D721Med (cell line): ENCODE measurements around the gene C3orf18.

Experiments
- DNase-seq: peaks from one replicate; pipeline ENCODE4 v3.0.0; 2011; ENCODE audit warnings: low spot score; ENCODE audit not compliant: insufficient read length
- FAIRE-seq: peaks from 2 replicates; lab custom pipeline; 2011; peaks lifted over from hg19 to GRCh38; lab: Jason Lieb, UNC
- CTCF ChIP-seq: IDR thresholded peaks from 2 replicates; pipeline ENCODE4 v1.5.1; 2012; ENCODE audit warnings: mild to moderate bottlenecking, control low read depth; ENCODE audit not compliant: insufficient read depth; ENCODE audit errors: missing control alignments

C3orf18 gene

GRCh38 chr3:50512131-50512530, 55.4 kb downstream of the C3orf18 start:
- DNase-seq (no peak), FAIRE-seq (no peak)
- TF ChIP-seq CTCF: no peak

GRCh38 chr3:50510325-50510724, 57.2 kb downstream of the C3orf18 start:
- DNase-seq: no peak
- no peak for FAIRE-seq
- no peak for TF ChIP-seq CTCF

- DNase-seq (no peak), FAIRE-seq (no peak)
- no peak for TF ChIP-seq CTCF
Measured at GRCh38 chr3:50509715-50510114, 57.8 kb downstream of the C3orf18 start.

GRCh38 chr3:50508821-50509220, 58.7 kb downstream of the C3orf18 start:
- no peak for TF ChIP-seq CTCF
- DNase-seq (no peak), FAIRE-seq (no peak)
